ENCODE measurements around the gene SPEF1. TPM values are rescaled to one million over a fixed set of nuclear protein-coding genes. Genes with fewer than 3 reads are reported as not detected.

The SPEF1 gene
- total and polyA plus RNA-seq, 2 of the 4 experiments (the other 2 are of a cell fraction): 0.15 TPM; not detected in 1

- Histone ChIP-seq H4K5ac (ENCODE audit: low read depth, low read length) (no peak overlapping the region), H3K56ac (ENCODE audit: extremely low read depth, insufficient read depth, low read length) (no peak overlapping the region), H3K9ac (ENCODE audit: low read depth, low read length) (peak overlapping the region; percentile 71), H3K18ac (ENCODE audit: low read depth, low read length) (no peak overlapping the region), H3K27me3 (ENCODE audit: control insufficient read depth, insufficient read depth, low read length) (no peaks in the 10 kb centered on the region), H3K36me3 (ENCODE audit: control insufficient read depth, insufficient read depth, low read length) (no peaks in the 10 kb centered on the region), H3K4me1 (ENCODE audit: control insufficient read depth, insufficient read depth, low read length) (peaks cover 11% of the 10 kb centered on the region), H2BK5ac (ENCODE audit: low read depth, low read length, poor library complexity, severe bottlenecking) (no peak overlapping the region), H2AFZ (replicated peaks; ENCODE audit: low read length, poor library complexity) (peak overlapping the region; percentile 96), H3K4ac (ENCODE audit: low read depth, low read length) (peak overlapping the region; percentile 1; the same call in 1 of the 2 replicates), H4K91ac (ENCODE audit: insufficient read depth, low read depth, low read length) (no peak overlapping the region), H3K9me1 (ENCODE audit: insufficient read depth, low read length) (no peaks in the 10 kb centered on the region; the same call in 1 of the 2 replicates), H3K4me3 (ENCODE audit: insufficient read depth, low read depth, low read length) (peak overlapping the region; percentile 63), H2BK20ac (ENCODE audit: low read depth, low read length) (no peak overlapping the region), H4K20me1 (ENCODE audit: insufficient read depth, low read length) (no peaks in the 10 kb centered on the region; the same call in 1 of the 2 replicates), H2BK120ac (ENCODE audit: low read depth, low read length) (no peak overlapping the region), H3K79me1 (ENCODE audit: low read depth in 1 of 2, low read length in 2 of 2) (peaks cover 13 to 29% of the 10 kb centered on the region in 2 experiments), H3K9me3 (ENCODE audit: control insufficient read depth, insufficient read depth, low read length) (no peaks in the 10 kb centered on the region), H2AK9ac (replicated peaks; ENCODE audit: low read depth, low read length, poor library complexity) (peak overlapping the region; percentile 94), H2BK15ac (ENCODE audit: low read depth, low read length) (no peak overlapping the region), H4K8ac (ENCODE audit: low read depth in 2 of 2, low read length in 2 of 2) (peak overlapping the region; percentile 31 to 50; a peak in 2 of 4 replicates), H2AK5ac (ENCODE audit: low read depth, low read length) (peak overlapping the region; percentile 76), H3K27ac (ENCODE audit: insufficient read depth, low read length) (peak overlapping the region; percentile 36; the same call in 1 of the 2 replicates), H3K23ac (ENCODE audit: low read depth, low read length) (peak overlapping the region; percentile 66; the same call in 1 of the 2 replicates), H3K14ac (replicated peaks; ENCODE audit: low read depth, low read length) (no peak overlapping the region; the same call in 1 of the 2 replicates), H3K4me2 (ENCODE audit: low read depth, low read length) (peak overlapping the region; percentile 99)
- intact Hi-C loops (cut with micrococcal nuclease): loop anchor here (5.0 kb wide), 1 partner anchor 90 kb away; no protein-coding TSS in a partner anchor
- no TSS peak for BruUV-seq (replicated peaks)
- in situ Hi-C loops (cut with MboI; ENCODE audit: low sequenced_read_pairs): no loop called here
- WGBS, 2 experiments (ENCODE audit: extremely low coverage in 2 of 2, insufficient read length in 1 of 2): 0% methylated on average over 2 of the region's 21 CpGs; no CpG with 5 or more reads in 1 of the 2 experiments
- ChIA-PET POLR2A (ENCODE audit: unreplicated experiment) (no interaction called here), CTCF (no interaction called here)
- ATAC-seq (ENCODE audit: low read depth): no peak
- TF ChIP-seq ELK1 (IDR thresholded peaks at IDR 0.05; ENCODE audit: borderline replicate concordance, low read depth, low read length) (no peak), RAD21 (IDR thresholded peaks at IDR 0.05; ENCODE audit: low read length) (no peak), MXI1 (IDR thresholded peaks at IDR 0.05; ENCODE audit: borderline replicate concordance, low read depth, low read length) (no peak), CHD1 (IDR thresholded peaks at IDR 0.05; ENCODE audit: low read depth, low read length) (no peak), BHLHE40 (IDR thresholded peaks at IDR 0.05; ENCODE audit: low read depth, low read length) (no peak), SMC3 (IDR thresholded peaks at IDR 0.05; ENCODE audit: low read depth, low read length) (no peak), NFE2L2 (IDR thresholded peaks at IDR 0.05; ENCODE audit: low read depth, low read length) (no peak), FOS (IDR thresholded peaks at IDR 0.05; ENCODE audit: low read depth, low read length) (no peak), POLR2A (IDR thresholded peaks at IDR 0.05; ENCODE audit: low read depth, low read length) (no peak), USF2 (IDR thresholded peaks at IDR 0.05; ENCODE audit: low read depth, low read length) (no peak), RFX5 (IDR thresholded peaks at IDR 0.05; ENCODE audit: low read depth, low read length) (no peak), CTCF (conservative IDR thresholded peaks at IDR 0.05; ENCODE audit: low read depth, low read length) (no peak), MAZ (IDR thresholded peaks at IDR 0.05; ENCODE audit: borderline replicate concordance, low read depth, low read length) (no peak), RCOR1 (IDR thresholded peaks at IDR 0.05; ENCODE audit: insufficient replicate concordance, low read length) (no peak), CEBPB (IDR thresholded peaks at IDR 0.05; ENCODE audit: low read depth, low read length) (no peak), MAFK (IDR thresholded peaks at IDR 0.05; ENCODE audit: low read depth, low read length) (no peak)
- dilution Hi-C loops (cut with HindIII; ENCODE audit: low sequenced_read_pairs, unreplicated experiment): no loop called here
- no peak for DNase-seq
Observed at GRCh38 chr20:3767110-3767426, 14.2 kb downstream of the SPEF1 start.

All from IMR-90 (cell line).